Nephron (organoid): ENCODE data around the gene ATP6V1C2.
"Not testable (repeated sequence)": the region's sequence is repeated elsewhere in the genome, so short reads cannot be mapped to it uniquely, and the experiment has no call there.

ENCODE experiments used
- H3K27ac Mint-ChIP-seq, 3 experiments: 2 replicates each; pipeline ENCODE4 v1.8.0; 2020; ENCODE audit warnings: mixed read lengths in 3 of 3, mild to moderate bottlenecking in 2 of 3, moderate library complexity in 1 of 3
- H3K27me3 Mint-ChIP-seq: 2 replicates; pipeline ENCODE4 v1.8.0; 2021; ENCODE audit warnings: low read depth, mild to moderate bottlenecking, moderate library complexity, mixed read lengths
- H3K36me3 Mint-ChIP-seq: 2 replicates; pipeline ENCODE4 v1.8.0; 2020; ENCODE audit warnings: low read depth, mixed read lengths
- H3K4me1 Mint-ChIP-seq: 2 replicates; pipeline ENCODE4 v1.8.0; 2020; ENCODE audit warnings: mixed read lengths
- H3K4me3 Mint-ChIP-seq, 3 experiments: 2 replicates each; pipeline ENCODE4 v1.8.0; 2020; ENCODE audit warnings: mild to moderate bottlenecking in 3 of 3, mixed read lengths in 3 of 3, moderate library complexity in 2 of 3
- H3K9me3 Mint-ChIP-seq: 2 replicates; pipeline ENCODE4 v1.8.0; 2020; ENCODE audit warnings: mixed read lengths
- TF ChIP-seq, protein P1 (sequence below), 3 experiments: fragments of 200-600 bp; sonication (generic); IDR thresholded peaks; one replicate each; pipeline ENCODE4 v1.5.0; 2021; ENCODE audit warnings: antibody characterized with exemption in 3 of 3; ENCODE audit not compliant: unreplicated experiment in 3 of 3

The ATP6V1C2 gene

DNA sequence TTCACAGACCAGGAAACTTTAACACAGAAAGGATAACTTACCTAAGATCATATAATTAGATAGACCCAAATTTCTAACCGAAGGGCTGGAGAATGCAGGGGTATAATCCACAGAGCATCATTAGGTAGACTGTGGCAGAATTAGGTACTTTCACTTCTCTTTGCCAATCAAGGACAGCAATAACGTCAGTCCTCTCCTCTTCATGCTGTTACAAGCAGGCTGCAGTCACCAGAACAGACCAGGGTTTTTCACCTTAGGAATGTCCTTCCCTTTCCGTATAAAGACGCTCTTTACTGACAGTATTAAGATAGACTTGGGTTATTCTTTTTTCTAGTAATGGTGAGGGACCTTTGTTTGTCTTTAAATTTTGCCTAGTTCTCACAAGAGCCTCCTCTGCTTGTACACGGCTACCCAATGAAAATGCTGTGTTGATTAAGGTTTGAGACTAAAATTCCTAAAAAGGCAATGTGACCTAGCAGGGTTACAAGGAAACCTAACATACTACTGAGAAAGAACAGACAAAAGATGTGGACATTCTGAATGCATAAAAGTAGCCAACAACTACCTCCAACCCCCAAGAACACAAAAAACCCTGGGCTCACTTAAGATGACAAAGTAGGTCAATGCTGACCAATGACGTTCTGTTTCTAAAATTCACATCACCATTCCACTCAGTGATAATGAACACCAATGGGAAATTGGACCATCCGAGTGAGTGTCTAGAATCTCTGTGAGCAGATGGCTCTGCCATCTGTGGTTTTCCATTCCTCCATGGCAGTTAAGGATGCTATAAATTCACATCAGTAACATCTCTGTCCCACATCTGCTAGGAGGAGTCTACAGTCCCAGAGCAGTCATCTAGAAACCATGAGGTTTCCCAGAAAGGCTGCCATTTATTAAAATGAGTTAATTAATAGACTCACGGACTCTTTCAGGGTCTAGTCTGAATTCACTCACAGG, 89.1 kb downstream of the ATP6V1C2 start:
- H3K36me3 Mint-ChIP-seq: peaks cover 16% of the 10 kb centered on the region
- peaks cover 32% of the 10 kb centered on the region for H3K4me1 Mint-ChIP-seq
- peak overlapping the region; percentile 94 to 95 (median 95) for H3K4me3 Mint-ChIP-seq
- no peaks in the 10 kb centered on the region for H3K9me3 Mint-ChIP-seq
- TF ChIP-seq, protein P1, sequence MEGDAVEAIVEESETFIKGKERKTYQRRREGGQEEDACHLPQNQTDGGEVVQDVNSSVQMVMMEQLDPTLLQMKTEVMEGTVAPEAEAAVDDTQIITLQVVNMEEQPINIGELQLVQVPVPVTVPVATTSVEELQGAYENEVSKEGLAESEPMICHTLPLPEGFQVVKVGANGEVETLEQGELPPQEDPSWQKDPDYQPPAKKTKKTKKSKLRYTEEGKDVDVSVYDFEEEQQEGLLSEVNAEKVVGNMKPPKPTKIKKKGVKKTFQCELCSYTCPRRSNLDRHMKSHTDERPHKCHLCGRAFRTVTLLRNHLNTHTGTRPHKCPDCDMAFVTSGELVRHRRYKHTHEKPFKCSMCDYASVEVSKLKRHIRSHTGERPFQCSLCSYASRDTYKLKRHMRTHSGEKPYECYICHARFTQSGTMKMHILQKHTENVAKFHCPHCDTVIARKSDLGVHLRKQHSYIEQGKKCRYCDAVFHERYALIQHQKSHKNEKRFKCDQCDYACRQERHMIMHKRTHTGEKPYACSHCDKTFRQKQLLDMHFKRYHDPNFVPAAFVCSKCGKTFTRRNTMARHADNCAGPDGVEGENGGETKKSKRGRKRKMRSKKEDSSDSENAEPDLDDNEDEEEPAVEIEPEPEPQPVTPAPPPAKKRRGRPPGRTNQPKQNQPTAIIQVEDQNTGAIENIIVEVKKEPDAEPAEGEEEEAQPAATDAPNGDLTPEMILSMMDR (IDR thresholded peaks at IDR 0.05; ENCODE audit: unreplicated experiment in 3 of 3): no peak
- peak overlapping the region; percentile 39 to 95 (median 88) for H3K27ac Mint-ChIP-seq
- H3K27me3 Mint-ChIP-seq: no peaks in the 10 kb centered on the region

DNA sequence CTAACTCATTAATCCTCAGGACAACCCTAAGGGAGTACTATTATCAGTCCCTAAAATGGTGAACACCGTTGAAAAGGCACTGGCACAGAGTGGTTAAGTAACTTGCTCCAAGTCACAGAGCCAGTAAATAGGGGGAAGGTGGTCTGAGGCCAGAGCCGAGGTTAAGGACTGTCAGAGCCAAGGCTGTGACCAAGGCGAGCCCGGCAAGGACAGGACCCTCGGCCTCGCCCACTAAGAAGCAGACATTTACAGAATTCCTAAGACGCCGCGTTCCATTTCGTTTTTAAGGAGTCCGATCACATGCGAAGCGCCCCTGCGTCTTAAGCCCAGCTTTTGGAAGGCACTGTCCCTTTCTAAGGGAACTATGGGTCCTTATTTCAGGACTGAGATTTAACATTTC, 90.1 kb downstream of the ATP6V1C2 start:
- Mint-ChIP-seq H3K27ac (peak overlapping the region; percentile 39 to 95 (median 88)), H3K4me1 (peaks cover 32% of the 10 kb centered on the region), H3K36me3 (peaks cover 14% of the 10 kb centered on the region), H3K27me3 (peaks cover 1% of the 10 kb centered on the region), H3K4me3 (peak overlapping the region; percentile 94 to 95 (median 95)), H3K9me3 (no peaks in the 10 kb centered on the region)
- TF ChIP-seq, protein P1 (IDR thresholded peaks at IDR 0.05; ENCODE audit: unreplicated experiment in 3 of 3): no peak

DNA sequence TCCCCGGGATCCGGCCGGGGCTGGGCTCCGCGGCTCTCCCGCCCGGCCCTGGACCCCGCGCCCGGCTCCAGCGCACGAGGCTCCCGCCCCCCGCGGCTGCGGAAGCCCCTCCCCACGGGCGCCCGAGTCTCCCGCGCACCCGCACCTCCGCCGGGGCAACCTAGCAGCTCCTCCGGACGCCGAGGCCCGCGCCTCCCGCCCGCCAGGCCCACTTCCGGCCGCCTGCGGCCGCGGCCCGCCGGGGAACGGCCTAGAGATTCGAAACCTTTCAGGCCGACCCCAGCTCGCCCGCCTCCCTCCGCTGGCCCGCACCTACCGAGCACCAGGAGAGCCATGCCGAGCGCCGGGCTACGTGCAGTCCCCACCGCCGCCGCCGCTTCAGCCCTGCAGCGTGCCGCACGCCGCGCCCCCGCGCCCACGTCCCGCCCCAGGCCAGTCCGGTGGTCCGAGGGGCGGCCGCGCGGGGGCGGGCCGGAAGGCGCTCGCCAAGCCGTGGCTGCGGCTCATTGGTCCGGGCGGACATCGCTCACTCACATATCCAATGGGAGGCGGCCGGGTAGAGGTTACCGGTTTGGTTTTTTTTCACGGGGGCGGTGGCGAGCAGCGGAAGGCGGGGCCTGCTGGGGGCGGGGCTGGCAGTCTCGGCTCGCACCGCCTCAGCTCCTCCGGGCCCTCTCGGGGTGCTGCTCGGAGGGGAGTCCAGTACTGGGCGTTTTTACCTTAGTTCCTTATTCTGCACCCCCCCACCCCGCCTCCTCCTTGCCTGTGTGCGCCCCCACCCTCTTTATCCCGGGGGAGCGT, 91.1 kb downstream of the ATP6V1C2 start, which contains the start of gene PDIA6:
Gene PDIA6 (minus strand): TSS at position 424 of the 801 bp plus-strand sequence. CDS start 89 bp downstream, at position 335.
- peak within 1 kb of the TSS; percentile 39 to 95 (median 89) for H3K27ac Mint-ChIP-seq

DNA sequence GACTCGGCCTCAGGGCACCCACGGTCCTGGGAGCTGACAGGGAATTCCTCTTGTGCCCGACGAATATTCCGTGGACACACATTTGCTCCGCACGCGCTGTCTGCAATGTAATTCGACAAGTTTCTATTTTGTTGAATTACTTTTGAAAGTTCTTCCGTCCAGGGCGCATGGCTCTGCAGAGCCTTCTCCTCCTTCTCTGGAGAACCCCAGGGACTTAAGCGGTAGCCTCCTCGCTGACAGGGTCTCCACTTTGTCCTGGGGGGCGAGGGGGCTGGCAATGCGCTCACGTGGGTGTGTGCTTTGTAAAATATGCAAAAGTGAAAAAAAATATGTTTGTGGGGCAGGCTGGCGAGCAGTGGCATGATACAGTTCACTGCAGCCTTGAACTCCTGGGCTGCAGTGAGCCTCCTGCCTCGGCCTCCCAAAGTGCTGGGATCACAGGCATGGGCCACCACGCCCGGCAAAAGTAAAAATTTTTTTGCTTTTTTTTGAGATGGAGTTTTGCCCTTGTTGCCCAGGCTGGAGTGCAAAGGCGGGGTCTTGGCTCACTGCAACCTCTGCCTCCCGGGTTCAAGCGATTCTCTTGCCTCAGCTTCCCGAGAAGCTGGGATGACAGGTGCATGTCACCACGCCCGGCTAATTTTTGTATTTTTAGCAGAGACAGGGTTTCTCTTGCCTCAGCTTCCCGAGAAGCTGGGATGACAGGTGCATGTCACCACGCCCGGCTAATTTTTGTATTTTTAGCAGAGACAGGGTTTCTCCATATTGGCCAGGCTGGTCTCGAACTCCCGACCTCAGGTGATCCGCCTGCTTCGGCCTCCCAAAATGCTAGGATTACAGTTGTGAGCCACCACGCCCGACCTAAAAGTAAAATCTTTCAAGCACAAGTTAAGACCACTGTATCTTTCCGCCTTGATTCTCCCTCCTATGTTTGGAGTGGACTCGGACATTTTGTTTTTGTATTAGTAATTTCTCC, 92.0 kb downstream of the ATP6V1C2 start:
- H3K9me3 Mint-ChIP-seq, H3K27me3 Mint-ChIP-seq, H3K36me3 Mint-ChIP-seq: not testable (repeated sequence)
- Mint-ChIP-seq H3K4me1 (peaks cover 27% of the 10 kb centered on the region), H3K27ac (peak overlapping the region in 2 of 3 experiments; percentile 81 to 89), H3K4me3 (peak overlapping the region; percentile 83 to 90 (median 89))

More for the DNA sequence above, 91.1 kb downstream of the ATP6V1C2 start, which contains the start of gene PDIA6:
- Mint-ChIP-seq H3K4me3 (peak within 1 kb of the TSS; percentile 94 to 95 (median 95)), H3K36me3 (peaks cover 7% of the 10 kb centered on the region), H3K27me3 (peaks cover 8% of the 10 kb centered on the region), H3K9me3 (no peaks in the 10 kb centered on the region), H3K4me1 (peaks cover 32% of the 10 kb centered on the region)
- TF ChIP-seq, protein P1 (IDR thresholded peaks at IDR 0.05; ENCODE audit: unreplicated experiment in 3 of 3): no peak

DNA sequence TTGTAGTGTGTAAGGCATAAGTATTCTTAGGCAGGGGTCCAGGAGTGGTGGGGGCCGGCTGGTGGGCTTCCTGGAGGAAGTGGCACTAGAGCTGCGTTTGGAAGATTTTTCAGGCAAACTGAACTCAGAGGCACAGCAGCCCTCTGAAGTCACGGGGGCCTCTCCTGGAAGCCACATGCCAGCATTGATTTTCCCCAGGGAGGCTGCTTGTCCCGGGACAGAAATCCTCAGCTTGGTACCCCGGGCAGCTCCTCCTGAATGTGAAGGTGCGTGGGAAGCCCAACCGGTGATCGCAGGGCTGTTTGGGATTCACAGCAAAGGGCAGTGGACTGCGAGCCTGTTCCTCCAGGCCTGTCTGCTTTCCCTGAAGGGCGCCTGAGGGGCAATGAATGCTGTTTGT, 92.7 kb downstream of the ATP6V1C2 start:
- TF ChIP-seq, protein P1 (IDR thresholded peaks at IDR 0.05; ENCODE audit: unreplicated experiment in 3 of 3): no peak
- peak overlapping the region; percentile 81 to 86 (median 82) for H3K27ac Mint-ChIP-seq
- peak overlapping the region; percentile 75 to 89 (median 84) for H3K4me3 Mint-ChIP-seq
- peaks cover 26% of the 10 kb centered on the region for H3K4me1 Mint-ChIP-seq
- no peaks in the 10 kb centered on the region for H3K9me3 Mint-ChIP-seq
- peaks cover 8% of the 10 kb centered on the region for H3K27me3 Mint-ChIP-seq
- H3K36me3 Mint-ChIP-seq: no peaks in the 10 kb centered on the region
